SKM-1 (cell line): Measurements from ENCODE around the gene ERCC3.

Experiments
- DNase-seq: peaks from one replicate; lab custom pipeline; 2025; ENCODE audit not compliant: unreplicated experiment; lab: John Stamatoyannopoulos, UW

Gene ERCC3

DNA sequence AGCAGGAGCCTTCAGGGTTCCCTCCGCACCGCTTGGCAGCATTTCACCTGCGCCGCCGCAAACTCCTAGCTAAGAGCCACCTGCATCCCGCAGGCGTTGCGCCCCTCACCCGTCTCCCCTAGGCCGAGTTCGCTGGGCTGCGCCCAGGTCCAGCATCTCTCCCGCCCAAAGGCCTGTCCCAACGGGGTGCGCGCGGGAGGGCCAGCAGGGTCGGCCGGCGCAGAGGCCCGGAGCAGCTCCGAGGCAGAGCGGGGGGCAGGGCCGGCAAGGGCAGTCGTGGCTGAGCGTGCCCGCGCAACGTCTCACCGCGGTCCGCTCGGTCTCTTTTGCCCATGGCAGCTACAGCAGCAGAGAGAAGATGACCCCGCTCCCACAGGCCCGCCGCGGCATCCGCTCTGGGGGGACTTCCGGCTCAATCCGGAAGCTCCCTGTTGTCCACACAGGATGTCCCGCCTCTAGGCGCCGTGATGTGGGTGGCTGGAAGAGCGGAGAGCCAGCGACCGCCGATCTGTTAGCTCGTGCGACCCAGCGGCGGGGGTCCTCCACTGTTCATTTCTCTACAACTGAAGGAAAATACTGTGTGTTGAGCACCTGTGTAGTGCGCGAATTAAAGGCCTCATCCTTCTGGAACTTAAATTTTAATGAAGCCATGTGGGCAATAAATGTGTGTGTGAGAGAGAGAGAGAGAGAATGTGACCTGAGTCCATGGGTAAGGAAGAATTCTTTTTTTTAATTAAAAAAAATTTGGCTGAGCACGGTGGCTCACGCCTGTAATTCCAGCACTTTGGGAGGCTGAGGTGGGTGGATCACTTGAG, at the start of gene ERCC3:
ERCC3 (minus strand) TSS at position 397 of the 815 bp plus-strand sequence; CDS start at position 334, 63 bp downstream.
- DNase-seq = peak; percentile 63

DNA sequence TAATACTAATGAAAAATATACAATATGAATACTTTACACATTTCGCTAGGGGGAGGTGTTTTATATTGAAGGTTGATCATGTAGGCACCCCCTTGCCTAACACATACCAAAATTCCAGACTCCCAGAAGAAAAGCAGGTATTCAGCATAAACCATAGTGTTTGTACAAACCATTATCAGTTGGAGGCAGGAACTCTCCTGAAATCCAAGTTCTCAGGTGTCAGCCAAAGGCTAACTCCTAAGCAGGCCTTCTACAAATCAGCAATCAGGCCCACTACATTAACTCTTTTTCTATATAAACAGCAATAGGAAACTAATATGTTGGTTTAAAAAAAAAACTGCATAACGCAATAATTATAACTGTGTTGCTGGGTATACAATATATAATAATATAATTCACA, 49.3 kb upstream of the ERCC3 start:
- no peak for DNase-seq

DNA sequence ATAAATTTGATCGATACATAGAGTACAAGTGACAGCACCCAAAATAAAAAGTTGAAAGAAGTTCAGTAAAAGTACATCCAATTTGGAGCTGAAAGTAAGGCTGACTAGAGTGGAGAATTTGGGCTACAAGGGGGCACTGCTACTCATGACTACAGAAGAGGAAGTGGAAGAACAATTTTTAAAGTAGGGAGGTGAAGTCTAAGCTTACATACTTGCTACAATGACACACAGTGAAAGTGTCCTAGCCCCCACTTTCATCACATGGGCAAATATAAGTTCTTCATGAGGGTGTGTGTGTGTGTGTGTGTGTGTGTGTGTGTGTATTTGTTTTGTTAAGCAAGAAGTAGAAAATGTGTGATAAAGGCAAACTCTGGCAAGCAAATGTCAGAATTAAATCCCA, 48.2 kb upstream of the ERCC3 start:
- no peak for DNase-seq

GRCh38 chr2:127332335-127332734, 38.4 kb upstream of the ERCC3 start:
- no peak for DNase-seq

DNA sequence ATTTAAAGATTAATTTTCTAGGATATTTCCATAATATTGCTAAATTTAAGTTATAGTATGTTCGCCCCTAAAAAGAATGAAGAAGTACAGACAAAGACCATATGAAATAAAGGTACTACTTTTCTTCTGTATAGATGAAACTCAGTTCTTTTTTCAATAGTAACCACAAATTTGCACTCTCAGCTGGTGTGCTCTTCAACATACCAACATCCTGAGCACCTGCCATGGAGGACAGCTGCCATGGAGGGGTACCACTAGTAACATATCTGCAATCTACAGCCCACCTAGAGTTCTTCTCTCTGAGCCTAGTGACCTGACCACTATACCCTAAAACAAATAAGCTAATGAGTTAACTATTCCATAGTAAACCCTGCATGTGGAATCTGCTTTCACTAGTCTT, 36.8 kb upstream of the ERCC3 start:
- DNase-seq = no peak

- no peak for DNase-seq
Measured at GRCh38 chr2:127326289-127326945, 32.5 kb upstream of the ERCC3 start.

GRCh38 chr2:127324635-127325034, 30.7 kb upstream of the ERCC3 start:
- DNase-seq = peak; percentile 14

GRCh38 chr2:127321303-127321702, 27.4 kb upstream of the ERCC3 start:
- DNase-seq = no peak

GRCh38 chr2:127320586-127321275, 26.8 kb upstream of the ERCC3 start:
- DNase-seq = no peak

- no peak for DNase-seq
Measured at GRCh38 chr2:127320067-127320466, 26.1 kb upstream of the ERCC3 start.

DNA sequence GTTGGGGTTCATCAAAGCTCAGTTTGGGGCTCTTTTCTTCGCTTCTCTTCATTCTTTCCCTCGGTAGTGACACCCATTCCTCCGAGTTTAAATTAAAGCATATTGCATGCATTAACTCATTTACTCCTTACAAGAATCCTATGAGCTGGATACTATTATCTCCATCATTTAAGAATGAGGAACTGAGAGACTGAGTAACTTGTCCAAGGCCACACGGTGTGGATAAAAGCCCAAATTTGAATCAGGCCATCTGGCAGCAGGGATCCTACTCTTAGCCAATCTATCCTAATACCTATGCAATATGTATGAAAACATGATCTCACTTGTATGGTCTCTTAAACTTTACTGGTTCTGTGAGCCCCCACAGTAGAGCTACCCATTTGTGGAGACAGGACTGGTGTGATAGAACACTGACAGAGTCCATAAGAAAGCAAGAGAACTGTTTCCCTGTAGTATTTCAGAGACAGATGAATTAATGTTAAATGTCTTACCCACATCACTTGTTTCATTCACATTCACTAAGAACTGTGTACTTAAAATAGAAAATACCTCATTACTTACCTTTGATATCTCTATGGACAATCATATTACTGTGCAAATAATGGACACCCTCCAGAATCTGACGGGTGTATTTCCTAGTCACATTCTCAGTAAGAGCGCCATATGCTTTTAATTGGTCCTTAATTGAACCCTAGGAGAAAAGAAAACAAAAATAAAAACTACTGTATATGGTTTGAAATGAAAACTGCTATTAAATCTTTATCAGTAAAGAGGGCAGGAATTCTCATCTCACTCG, 20.4 kb upstream of the ERCC3 start:
- DNase-seq = no peak

- no peak for DNase-seq
Measured at GRCh38 chr2:127313406-127313805, 19.5 kb upstream of the ERCC3 start.

DNA sequence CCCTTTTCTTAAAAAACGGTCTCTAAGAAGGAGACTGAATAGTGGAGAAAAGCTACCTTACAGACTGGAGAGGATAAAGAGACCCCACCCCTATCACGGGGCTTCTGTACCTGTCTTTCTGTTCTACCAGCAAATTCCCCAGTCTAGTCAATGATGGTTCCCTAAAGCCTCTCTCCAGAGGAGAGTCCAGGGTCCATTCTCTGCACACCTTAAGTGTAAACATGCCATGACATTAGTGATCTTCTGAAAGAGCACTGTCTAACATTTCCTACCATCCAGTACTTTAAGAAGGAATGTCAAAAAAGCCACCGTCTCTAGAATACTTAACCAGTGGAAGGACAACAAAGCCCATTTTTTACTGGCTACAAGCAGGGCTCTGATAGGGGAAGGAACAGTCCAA, 17.0 kb upstream of the ERCC3 start:
- no peak for DNase-seq

- no peak for DNase-seq
Measured at GRCh38 chr2:127309468-127309867, 15.5 kb upstream of the ERCC3 start.

DNA sequence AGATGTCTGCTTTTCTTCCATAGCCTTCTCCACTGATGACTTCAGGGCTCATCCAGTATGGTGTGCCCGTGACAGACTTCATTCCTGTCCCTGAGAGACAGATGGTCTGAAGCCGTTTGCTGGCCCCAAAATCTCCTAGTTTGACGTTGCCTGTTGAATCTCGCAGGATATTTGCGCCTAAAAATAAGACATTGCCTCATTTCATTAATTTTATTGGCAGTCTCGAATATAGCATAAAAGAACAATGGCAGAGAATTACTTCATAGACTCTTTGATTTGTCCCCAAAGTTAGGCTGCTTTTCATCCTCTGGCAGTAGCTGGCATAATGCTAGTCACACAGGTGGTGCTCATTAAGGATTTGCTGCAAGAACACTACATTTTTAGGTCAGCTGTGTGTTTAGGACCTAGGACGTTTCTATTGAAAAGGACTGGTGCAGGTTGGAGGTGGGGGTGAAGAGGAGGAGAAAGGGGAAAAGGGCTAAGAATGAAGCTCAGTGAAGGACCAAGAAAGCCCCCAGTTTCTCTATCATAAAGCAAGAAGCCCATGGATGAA, 14.7 kb upstream of the ERCC3 start:
- no peak for DNase-seq

DNA sequence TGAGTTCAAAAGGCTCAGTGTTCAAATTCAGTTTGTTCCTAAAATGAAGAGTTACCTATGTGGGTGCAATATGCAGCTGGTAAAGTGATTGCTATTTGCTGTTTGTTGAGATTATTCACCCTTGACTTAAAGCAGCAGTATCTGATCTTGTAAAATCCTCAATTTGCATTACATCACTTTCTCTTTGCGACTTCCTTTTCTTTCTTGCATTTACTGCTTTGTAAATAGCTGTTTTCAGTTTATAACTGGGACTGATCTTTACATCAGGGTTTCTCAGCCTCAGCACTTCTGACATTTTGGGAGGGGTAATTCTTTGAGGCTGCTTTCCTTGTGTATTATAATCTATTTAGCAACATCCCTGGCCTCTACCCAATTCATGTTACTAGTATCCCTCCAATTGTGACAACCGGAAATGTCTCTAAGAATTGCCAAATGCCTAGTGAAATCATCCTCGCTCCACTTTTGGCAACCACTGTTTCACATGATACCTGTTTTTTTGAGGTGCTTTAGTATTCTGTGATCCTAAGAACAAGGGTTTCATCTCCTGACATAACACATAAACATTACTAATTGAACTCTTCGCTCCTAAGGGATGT, 12.1 kb upstream of the ERCC3 start:
- DNase-seq = no peak

GRCh38 chr2:127302168-127302567, 8.2 kb upstream of the ERCC3 start:
- DNase-seq = no peak

- no peak for DNase-seq
Measured at GRCh38 chr2:127293386-127293747, 577 bp downstream of the ERCC3 start.

GRCh38 chr2:127288274-127288673, 5.7 kb downstream of the ERCC3 start:
- no peak for DNase-seq

- no peak for DNase-seq
Measured at GRCh38 chr2:127283275-127283674, 10.7 kb downstream of the ERCC3 start.

GRCh38 chr2:127280693-127281092, 13.3 kb downstream of the ERCC3 start:
- no peak for DNase-seq
